SK-N-MC (cell line): Measurements from ENCODE around the gene TCF7L1.

Experiments
- EZH2 ChIP-seq: fragments of 200-600 bp; sonication (generic); IDR thresholded peaks from one replicate; pipeline ENCODE4 v1.6.1; 2017; ENCODE audit warnings: antibody characterized with exemption
- POLR2AphosphoS5 ChIP-seq: IDR thresholded peaks from 2 replicates; pipeline ENCODE4 v1.6.1; 2012; ENCODE audit warnings: mild to moderate bottlenecking, low read depth, low read length, borderline replicate concordance

DNA sequence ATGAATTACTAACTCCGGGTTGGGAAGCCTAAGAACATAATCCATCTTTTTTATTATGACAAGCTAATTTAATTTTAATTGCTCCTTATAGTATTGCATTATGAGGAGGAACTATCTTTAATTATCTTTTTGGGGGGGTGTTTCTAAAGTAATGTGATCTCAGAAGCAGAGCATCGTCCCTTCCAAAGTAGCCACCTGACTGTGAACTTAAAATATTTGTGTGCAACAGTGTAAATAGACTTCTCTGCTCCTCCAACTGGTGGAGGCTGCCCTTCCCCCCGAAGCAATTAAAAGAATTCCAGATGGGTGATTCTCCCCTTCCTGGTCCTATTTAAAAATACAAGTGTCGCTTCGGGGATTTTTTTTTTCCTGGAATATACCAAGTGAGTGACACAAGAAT lies 55.7 kb downstream of the TCF7L1 start:
- TF ChIP-seq POLR2AphosphoS5 (no peak), EZH2 (no peak)
